Measurements from ENCODE around the gene VIL1.
A peak's percentile ranks its signal among the peaks of the same experiment; 100 is the strongest.

Gene VIL1

DNA sequence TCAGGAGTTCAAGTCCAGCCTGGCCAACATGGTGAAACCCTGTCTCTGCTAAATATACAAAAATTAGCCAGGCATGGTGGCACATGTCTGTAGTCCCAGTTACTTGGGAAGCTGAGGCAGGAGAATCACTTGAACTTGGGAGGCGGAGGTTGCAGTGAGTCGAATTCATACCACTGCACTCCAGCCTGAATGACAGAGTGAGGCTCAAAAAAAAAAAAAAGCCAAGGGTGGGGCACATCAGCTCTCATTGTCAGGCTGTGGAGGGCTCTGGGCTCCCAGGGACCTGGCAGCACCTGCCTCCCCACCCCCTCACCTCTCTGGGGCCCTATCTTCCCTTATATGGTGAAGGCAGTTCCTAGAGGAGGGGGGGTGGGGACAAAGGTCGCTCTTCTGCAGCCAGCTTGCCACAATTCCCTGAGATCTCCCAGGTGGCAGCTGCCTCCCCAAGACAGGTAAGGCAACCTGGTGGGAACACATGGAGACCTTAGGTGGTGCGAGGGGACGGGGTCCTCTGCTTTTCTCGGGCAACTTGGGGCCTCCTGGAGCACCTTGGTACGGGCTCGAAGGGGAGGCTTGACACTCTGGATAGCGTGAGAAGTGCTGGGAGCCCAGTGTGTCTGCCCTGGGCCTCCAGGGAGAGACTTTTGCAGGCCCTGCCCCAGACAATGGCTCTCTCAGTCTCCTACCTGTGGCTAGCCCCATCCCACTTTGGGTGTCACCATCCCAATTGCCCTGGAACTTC, at the start of gene VIL1:
Gene VIL1 (plus strand): TSS at position 407 of the 742 bp plus-strand sequence. CDS start 4,656 bp downstream, outside the sequence.
- no peak for DNase-seq (ENCODE audit: low spot score)

DNA sequence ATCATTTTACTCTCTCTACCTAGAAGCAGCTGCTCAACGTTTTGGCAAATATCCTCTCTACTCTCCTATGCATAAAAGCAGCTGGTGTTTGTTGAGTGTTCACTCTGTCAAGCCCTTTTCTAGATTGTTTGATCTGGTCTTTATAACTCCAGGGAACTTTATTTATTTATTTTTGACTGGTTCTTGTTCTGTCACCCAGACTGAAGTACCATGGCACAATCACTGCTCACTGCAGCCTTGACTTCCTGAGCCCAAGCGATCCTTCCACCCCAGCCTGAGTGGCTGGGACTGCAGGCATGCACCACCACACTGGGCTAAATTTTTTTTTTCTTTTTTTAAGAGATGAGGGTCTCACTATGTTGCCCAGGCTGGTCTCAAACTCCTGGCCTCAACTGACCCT, 49.6 kb upstream of the VIL1 start:
- no peak for DNase-seq (ENCODE audit: low spot score)

DNA sequence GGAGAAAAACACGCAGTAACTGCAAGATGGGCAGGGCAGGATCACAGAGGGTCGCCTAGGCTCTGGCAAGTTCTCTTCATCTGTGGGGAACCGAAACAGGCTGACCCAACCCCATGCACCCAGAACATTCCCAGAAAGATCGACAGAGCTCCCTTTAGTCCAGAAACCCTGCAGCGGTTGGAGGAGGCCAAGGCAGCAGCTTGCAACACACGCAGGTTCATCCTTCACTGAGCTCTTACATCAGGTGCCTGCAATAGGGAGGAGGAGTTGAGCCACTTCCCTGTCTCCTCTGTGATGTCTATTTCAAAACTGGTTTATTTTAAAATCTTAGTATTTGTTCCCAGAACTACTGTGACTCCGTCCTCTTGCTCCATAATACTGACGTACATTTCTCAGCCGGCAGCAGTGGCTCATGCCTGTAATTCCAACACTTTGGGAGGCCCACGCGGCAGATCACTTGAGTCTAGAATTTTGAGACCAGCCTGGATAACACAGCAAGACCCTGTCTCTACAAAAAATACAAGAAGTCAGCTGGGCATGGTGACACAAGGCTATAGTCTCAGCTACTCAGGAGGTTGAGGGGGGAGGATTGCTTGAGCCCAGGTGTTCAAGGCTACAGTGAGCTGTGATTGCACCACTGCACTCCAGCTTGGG, 48.4 kb upstream of the VIL1 start:
- DNase-seq (ENCODE audit: low spot score) = no peak

DNA sequence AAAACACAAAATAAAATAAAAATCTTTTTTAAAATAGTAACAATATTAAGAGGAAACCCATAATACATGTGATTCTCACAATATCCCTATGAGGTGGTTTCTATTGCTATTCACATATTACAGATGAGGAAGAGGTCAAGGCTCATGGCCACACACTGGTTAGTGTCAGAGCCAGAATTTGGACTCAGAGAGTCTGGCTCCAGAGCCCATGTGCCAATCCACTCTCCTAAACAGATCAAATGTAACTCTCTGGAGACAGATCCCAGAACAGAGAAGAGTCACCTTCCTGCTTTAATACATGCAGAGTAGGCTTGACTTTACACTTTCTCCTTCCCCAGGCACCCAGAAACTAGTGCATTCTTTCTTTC, 47.0 kb upstream of the VIL1 start:
- DNase-seq (ENCODE audit: low spot score) = no peak

DNA sequence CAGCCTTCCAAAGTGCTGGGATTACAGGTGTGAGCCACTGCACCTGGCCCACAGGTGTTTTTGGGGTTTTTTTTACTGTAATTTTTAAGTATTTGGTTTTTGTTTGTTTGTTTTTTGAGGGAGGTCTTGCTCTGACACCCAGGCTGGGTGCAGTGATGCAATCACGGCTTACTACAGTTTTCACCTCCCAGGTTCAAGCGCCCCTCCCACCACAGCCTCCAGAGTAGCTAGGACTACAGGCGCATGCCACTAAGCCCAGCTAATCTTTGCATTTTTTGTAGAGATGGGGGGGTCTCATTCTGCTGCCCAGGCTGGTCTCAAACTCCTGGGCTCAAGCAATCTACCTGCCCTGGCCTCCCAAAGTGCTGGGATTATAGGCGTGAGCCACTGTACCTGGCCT, 44.1 kb upstream of the VIL1 start:
- no peak for DNase-seq (ENCODE audit: low spot score)

DNA sequence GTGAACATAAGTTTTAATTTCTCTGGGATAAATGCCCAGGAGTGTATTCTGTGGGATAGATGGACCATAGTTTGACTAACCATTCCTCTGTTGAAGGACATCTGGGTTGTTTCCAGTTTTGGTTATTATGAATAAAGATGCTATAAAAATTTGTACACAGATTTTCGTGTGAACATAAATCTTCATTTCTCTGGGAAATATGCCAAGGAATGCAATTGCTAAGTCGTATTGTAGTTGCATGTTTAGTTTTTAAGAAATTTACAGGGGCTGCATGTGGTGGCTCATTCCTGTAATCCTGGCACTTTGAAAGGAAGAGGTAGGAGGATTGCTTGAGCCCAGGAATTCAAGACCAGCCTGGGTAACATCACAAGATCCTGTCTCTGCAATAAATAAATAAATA, 43.7 kb upstream of the VIL1 start:
- DNase-seq (ENCODE audit: low spot score) = no peak

DNA sequence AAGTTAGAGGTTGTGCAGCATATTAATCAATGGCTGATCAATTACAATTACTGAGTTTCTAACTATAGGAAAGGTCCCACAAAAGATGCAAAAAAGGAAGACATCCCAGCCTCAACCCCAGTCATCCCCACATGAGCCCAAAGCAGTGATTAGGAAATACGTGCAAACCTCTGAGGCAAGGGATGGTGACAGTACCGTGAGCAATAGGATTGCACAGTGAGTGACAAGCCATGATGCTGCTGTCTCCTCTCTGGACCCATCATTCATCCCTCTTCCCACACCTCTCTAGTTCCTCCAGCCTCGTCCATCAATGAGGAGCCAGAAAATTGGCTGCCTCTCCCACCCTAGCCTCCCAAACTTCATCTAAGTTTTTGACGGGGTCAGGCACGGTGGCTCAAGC, 40.9 kb upstream of the VIL1 start:
- DNase-seq (ENCODE audit: low spot score) = no peak

DNA sequence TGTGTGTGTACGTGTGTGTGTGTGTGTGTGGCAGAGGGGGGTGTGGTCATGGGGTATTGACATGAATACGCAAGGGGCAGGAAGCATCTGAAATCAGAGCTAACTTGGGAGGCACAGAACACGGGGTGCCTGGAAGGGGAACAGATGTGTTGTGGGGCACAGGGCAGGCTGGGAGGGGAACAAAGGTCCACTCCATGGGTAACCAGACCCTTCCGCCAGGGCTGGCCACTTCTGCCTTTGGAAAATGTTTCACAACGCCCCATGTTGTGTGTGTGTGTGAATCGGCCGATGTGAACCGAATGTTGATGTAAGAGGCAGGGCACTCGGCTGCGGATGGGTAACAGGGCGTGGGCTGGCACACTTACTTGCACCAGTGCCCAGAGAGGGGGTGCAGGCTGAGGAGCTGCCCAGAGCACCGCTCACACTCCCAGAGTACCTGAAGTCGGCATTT, 37.0 kb upstream of the VIL1 start, which contains the start of gene SLC11A1:
Gene SLC11A1 (plus strand): TSS at position 358 of the 451 bp plus-strand sequence. CDS start 96 bp downstream, outside the sequence.
- peak; percentile 53 for DNase-seq (ENCODE audit: low spot score)

DNA sequence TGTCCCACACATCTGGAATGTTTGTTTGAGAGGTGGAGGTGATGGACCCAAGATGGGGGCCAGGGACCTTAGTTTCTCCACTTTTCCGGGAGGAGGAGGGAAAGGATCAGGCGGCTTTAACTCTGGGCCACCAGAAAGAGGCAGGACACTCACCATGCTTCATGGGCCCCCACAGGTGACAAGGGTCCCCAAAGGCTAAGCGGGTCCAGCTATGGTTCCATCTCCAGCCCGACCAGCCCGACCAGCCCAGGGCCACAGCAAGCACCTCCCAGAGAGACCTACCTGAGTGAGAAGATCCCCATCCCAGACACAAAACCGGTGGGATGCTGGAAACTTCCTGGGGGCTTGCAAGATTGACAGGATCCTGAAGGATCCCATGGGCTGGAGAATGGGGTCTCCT, 36.1 kb upstream of the VIL1 start:
- no peak for DNase-seq (ENCODE audit: low spot score)

DNA sequence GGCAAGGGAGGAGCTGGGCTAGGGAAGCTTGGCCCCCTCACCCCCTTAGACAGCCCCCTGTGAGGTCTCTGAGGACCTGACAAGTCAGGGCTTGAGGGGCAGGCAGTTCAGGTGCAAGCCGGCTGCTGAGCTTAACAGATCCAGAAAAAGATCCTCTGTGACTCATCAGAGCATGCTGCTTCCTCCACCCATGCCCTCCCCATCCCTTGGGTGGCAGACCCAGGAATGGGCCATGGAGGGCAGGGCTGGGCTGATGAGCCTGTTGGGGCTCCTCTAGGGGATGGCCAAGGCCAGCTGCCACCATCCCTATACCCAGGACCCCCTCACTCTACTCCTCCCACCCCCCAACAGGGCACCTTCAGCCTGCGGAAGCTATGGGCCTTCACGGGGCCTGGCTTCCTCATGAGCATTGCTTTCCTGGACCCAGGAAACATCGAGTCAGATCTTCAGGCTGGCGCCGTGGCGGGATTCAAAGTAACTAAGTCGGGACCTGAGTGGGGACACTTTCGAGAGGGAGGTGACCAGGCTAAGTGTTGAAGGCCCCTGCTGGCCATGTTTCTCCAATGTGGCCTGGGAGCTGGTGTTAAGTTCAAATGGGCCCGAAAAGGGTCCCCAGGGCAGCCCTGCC, 34.9 kb upstream of the VIL1 start:
- DNase-seq (ENCODE audit: low spot score) = no peak

DNA sequence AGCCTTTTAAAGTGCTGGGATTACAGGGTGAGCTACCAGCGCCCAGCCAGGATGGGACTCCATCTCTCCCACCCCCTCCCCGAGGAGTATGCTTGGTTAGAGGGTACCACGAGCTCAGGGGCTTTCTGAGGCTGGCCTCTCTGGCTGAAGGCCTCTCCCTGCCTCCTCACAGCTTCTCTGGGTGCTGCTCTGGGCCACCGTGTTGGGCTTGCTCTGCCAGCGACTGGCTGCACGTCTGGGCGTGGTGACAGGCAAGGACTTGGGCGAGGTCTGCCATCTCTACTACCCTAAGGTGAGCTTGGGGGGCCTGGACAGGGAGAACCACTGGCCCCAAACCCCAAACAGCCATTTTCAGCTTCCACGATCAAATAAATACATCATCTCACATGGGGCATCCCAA, 33.9 kb upstream of the VIL1 start:
- no peak for DNase-seq (ENCODE audit: low spot score)

DNA sequence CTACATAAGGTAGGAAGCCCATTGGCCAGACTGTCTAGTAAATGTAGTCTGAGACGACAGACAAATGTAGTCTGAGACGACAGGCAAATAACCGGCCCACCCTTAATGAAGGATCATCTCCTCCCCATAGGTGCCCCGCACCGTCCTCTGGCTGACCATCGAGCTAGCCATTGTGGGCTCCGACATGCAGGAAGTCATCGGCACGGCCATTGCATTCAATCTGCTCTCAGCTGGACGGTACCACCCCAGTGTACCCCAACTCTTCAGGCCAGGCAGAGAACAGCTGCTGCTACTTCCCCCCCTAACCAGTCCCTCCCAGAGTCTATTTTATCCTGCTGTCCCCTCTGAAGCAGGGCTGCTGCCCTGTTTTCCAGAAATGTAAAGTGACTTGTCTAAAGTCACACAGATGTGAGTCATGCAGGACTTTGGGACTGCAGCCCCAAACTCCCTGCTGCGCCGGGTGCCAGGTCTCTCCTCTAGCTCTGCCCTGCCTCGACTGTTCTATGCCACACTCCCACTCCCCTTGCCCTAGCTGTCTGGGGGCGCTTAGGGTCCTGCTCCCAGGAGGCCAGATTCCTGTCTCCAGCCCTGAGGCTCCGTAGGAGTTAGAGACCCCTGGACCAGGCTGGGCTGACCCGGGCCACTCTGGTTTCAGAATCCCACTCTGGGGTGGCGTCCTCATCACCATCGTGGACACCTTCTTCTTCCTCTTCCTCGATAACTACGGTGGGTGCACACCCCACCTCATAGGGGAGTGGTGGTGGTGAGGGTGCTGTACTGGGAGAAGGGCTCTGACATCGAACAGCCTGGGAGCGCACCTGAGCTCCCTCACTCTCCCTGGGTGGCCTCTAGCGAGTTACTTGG, 32.2 kb upstream of the VIL1 start:
- DNase-seq (ENCODE audit: low spot score) = no peak

DNA sequence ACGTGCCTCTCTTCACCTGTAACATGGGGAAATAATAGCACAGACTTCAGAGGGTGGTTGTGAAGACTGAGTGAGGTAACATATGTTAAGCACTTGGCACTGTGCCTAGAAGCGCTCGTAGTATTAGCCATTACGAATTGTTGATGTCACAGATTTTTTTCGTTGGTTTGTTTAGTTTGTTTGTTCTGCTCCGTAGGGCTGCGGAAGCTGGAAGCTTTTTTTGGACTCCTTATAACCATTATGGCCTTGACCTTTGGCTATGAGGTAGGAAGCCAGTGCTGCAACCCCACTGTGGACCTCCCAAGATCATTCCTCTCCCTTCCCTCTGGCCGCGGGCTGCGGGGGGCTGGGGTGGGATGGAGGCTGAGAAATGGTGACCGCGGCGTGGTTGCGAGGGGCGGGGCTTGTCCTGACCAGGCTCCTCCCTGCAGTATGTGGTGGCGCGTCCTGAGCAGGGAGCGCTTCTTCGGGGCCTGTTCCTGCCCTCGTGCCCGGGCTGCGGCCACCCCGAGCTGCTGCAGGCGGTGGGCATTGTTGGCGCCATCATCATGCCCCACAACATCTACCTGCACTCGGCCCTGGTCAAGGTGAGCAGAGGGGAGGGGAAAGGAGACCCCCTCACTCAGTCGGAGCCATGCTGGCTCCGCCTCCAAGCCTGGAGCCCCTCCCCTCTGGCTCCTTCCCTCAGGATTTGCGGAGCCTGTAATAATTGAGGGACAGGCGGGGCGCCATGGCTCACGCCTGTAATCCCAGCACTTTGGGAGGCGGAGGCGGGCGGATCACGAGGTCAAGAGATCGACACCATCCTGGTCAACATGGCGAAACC, 31.3 kb upstream of the VIL1 start:
- no peak for DNase-seq (ENCODE audit: low spot score)

DNA sequence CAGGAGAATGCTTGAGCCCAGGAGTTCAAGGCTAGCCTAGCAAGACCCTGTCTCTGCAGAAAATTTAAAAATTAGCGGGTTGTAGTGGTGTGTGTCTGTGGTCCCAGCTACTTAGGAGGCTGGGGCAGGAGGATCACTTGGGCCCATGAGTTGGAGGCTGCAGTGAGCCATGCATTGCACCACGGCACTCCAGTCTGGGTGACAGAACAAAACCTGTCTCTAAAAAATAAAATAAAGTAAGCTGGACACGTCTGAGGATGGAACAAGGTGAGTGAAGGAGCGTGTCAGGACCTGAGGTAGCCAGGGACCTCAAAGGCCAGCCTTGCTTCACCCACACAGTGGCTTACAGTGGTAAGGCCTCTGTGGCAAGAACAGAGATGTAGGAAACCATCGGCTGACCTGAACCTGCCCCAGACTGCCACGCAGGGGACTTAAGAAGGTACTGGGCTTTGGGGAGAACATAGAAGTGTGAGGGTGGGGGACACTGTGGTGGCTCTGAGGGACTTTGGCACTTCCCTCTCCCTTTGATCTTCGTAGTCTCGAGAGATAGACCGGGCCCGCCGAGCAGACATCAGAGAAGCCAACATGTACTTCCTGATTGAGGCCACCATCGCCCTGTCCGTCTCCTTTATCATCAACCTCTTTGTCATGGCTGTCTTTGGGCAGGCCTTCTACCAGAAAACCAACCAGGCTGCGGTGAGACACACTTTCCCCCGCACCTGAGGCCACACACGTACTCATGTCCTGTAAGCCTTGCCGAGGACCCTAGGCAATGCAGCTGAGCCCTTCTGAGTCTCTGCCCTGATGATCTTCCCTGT, 29.4 kb upstream of the VIL1 start:
- no peak for DNase-seq (ENCODE audit: low spot score)

DNA sequence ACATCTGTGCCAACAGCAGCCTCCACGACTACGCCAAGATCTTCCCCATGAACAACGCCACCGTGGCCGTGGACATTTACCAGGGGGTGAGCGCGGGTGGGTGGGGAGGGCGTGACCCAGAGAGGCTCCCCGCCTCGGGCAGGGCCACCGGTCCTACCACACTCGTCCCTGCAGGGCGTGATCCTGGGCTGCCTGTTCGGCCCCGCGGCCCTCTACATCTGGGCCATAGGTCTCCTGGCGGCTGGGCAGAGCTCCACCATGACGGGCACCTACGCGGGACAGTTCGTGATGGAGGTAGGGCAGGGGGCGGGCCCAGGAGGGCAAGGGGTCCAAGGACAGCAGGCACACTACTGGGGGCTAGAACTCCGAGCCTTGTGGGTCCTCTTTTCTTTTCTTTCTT, 27.7 kb upstream of the VIL1 start:
- no peak for DNase-seq (ENCODE audit: low spot score)

DNA sequence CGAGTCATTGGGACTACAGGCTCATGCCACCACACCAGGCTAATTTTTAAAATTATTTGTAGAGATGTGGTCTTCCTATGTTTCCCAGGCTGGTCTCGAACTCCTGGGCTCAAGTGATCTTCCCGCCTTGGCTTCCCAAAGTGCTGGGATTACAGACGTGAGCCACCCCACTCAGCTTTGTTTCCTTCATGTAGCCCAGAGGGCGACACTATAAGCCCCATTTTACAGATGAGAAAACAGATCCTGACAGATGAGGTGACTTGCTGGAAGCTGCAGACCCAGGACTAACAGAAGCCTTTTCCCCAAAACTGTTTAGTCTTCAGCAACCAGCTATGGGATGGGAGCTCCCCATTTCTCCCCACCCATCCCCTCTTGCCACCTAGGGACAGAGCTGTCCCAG, 26.5 kb upstream of the VIL1 start:
- DNase-seq (ENCODE audit: low spot score) = no peak

DNA sequence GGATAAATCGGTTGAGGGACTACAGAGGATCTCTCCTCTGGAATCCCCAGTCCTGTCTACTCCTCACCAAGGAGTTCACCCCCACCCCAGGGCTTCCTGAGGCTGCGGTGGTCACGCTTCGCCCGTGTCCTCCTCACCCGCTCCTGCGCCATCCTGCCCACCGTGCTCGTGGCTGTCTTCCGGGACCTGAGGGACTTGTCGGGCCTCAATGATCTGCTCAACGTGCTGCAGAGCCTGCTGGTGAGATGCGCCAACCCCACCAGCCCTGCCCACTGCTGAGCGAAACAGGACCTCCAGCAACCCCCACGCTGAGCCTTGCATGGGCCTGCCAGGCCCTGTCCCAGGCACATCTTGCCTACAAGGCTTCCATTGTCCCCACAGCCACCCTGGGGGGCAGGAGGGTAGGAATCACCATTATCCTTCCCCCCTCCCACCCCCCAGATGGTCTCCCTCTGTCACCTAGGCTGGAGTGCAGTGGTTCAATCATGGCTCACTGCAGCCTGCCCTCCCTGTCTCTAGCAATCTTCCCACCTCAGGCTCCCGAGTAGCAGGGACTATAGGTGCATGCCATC, 25.9 kb upstream of the VIL1 start:
- DNase-seq (ENCODE audit: low spot score) = no peak

DNA sequence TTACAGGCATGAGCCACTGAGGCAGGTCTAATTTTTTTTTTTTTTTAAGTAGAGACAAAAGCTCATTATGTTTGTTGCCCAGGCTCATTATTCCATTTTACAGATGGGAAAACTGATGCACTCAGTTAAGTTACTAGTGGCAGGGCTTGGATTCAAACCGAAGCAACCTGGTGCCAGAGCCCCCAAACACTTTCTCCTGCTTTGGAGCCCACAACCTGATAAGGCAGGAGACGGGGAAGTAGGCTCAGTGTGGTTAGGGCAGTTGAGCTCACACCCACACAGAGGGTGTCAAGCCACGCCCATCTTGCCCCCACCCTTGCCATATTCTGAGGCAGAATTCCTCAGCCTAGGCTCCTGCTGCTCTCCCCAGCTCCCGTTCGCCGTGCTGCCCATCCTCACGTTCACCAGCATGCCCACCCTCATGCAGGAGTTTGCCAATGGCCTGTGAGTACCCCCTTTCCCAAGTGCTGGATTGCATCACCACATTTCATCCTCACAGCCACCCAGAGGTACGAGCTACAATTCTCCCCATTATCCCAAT, 25.1 kb upstream of the VIL1 start:
- no peak for DNase-seq (ENCODE audit: low spot score)

DNA sequence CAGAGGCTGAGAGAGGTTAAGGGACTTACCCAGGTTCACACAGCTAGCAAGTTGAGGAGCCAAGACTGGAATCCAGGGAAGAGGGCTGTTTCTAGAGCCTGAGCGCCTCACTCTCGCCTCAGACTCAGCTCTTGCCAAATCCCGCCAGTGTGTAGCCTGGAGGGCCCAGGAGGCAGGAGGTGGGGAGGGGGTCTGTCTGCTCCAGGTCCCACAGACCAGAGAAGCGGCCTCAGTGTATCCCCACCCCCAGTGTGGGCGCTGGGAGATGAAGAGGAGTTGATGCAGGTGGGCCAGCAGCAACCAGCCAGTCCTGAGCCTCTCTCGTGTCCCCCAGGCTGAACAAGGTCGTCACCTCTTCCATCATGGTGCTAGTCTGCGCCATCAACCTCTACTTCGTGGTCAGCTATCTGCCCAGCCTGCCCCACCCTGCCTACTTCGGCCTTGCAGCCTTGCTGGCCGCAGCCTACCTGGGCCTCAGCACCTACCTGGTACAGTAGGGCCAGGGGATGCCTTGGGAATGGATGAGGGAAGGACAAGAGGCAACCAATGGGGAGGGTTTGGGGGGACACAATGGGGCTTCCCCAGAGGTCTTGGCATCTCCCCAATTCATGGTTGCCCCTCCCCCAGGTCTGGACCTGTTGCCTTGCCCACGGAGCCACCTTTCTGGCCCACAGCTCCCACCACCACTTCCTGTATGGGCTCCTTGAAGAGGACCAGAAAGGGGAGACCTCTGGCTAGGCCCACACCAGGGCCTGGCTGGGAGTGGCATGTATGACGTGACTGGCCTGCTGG, 24.4 kb upstream of the VIL1 start:
- DNase-seq (ENCODE audit: low spot score) = no peak
